Caco-2 (cell line): Measurements from ENCODE around the gene CROCC2. TPM values are rescaled to one million over a fixed set of nuclear protein-coding genes. Genes with fewer than 3 reads are reported as not detected.

Experiments used
- BruUV-seq: library from RNA; stranded (reverse); fragments of 400-500 nt; replicated peaks from 2 replicates; lab custom pipeline; 2021; lab: Mats Ljungman, UMichigan
- CTCF ChIA-PET: fragments of 300-600 bp; sonication (Branson Sonifier 250); formaldehyde crosslinking; loops from one replicate; lab custom pipeline; 2022; ENCODE audit warnings: antibody characterized with exemption; lab: Charles Lee
- POLR2A ChIA-PET: fragments of 300-600 bp; sonication (Branson Sonifier 250); formaldehyde crosslinking; loops from one replicate; lab custom pipeline; 2022; ENCODE audit warnings: antibody characterized with exemption; lab: Charles Lee
- DNase-seq, 2 experiments: peaks; one replicate each; pipeline versions ENCODE4 v3.0.0 to v3.0.0-alpha.2; 2020 to 2022
- H3K27me3 ChIP-seq: replicated peaks from 2 replicates; pipeline ENCODE4 v1.6.0; 2011; ENCODE audit warnings: low read length; ENCODE audit not compliant: control insufficient read depth, insufficient read depth
- H3K36me3 ChIP-seq: 2 replicates; pipeline ENCODE4 v1.5.1; 2011; ENCODE audit warnings: low read length; ENCODE audit not compliant: control insufficient read depth, insufficient read depth
- H3K4me1 ChIP-seq: fragments of 250-450 bp; sonication (Bioruptor Pico); 2 replicates; pipeline ENCODE4 v1.5.1; 2020; ENCODE audit warnings: mild to moderate bottlenecking
- H3K4me3 ChIP-seq: 2 replicates; pipeline ENCODE4 v1.5.1; 2011; ENCODE audit warnings: low read depth, mild to moderate bottlenecking, control low read depth, low read length
- H3K9me3 ChIP-seq: fragments of 250-450 bp; sonication (Bioruptor Pico); 2 replicates; pipeline ENCODE4 v1.5.1; 2020; ENCODE audit warnings: mild to moderate bottlenecking, moderate library complexity
- H3K27ac Mint-ChIP-seq: one replicate; pipeline ENCODE4 v1.8.0; 2022; ENCODE audit warnings: mixed read lengths; ENCODE audit not compliant: unreplicated experiment
- H3K27me3 Mint-ChIP-seq: one replicate; pipeline ENCODE4 v1.8.0; 2022; ENCODE audit warnings: mixed read lengths; ENCODE audit not compliant: insufficient read depth, unreplicated experiment
- H3K36me3 Mint-ChIP-seq: one replicate; pipeline ENCODE4 v1.8.0; 2022; ENCODE audit warnings: mild to moderate bottlenecking, mixed read lengths; ENCODE audit not compliant: insufficient read depth, unreplicated experiment
- H3K4me1 Mint-ChIP-seq: one replicate; pipeline ENCODE4 v1.8.0; 2022; ENCODE audit warnings: low read depth, mixed read lengths; ENCODE audit not compliant: unreplicated experiment
- H3K4me3 Mint-ChIP-seq: one replicate; pipeline ENCODE4 v1.8.0; 2022; ENCODE audit warnings: mild to moderate bottlenecking, moderate library complexity, mixed read lengths; ENCODE audit not compliant: unreplicated experiment
- H3K9me3 Mint-ChIP-seq: one replicate; pipeline ENCODE4 v1.8.0; 2022; ENCODE audit warnings: mixed read lengths; ENCODE audit not compliant: unreplicated experiment
- intact Hi-C: fragments of 100-400 bp; cut with micrococcal nuclease; formaldehyde crosslinking; loops from one replicate; pipeline ENCODE4 v1.10.0; 2022; ENCODE audit not compliant: unreplicated experiment
- total RNA-seq: library from RNA; stranded (reverse); gene quantifications from 2 replicates; pipeline ENCODE4 v1.2.3, GENCODE V29; 2022
- TF ChIP-seq, protein P1 (sequence below), 2 experiments: fragments of 200-600 bp in 1 of 2; IDR thresholded peaks; 1 replicate in 1 of 2; 2 replicates in 1 of 2; pipeline versions ENCODE4 v1.5.1 to v1.8.0; 2011 to 2022; ENCODE audit warnings: antibody characterized with exemption in 1 of 2, control low read depth in 1 of 2, inconsistent platforms in 1 of 2, low read depth in 1 of 2, low read length in 1 of 2, mild to moderate bottlenecking in 1 of 2, moderate library complexity in 1 of 2; ENCODE audit not compliant: insufficient read depth in 1 of 2, severe bottlenecking in 1 of 2, unreplicated experiment in 1 of 2

CROCC2 gene
- total RNA-seq, 1 experiment from 2014 or later: not detected

DNA sequence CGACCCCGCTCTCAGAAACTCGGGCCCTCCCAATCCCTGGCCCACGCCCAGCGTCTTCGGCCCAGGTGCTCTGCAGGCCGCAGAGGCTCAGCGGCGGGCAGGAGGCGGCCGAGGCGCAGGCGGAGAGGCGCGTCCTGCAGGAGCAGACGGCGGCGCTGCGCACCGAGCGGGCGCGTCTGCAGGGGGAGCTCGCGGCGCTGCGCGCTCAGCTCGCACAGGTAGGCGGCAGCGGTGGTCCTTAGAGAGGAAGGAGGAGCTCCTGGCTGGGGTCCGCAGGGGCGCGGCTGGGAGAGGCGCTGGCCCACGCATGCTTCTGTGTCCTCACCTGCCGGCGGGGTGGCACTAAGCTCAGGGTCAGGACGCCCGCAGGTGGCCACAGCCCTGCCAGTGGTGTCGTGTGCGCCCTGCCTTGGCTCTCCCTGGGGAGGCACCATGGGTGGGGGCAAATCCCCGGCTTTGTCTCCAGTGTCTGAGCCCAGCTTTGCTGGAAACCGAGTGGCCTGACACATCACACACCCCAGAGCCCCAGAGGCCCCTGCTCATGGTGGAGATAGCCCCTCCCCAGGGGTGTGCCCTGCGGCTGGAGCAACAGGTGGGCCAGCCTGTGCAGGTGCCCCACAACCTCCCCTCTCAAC is 77.3 kb downstream of the CROCC2 start:
- H3K27me3 ChIP-seq: no peaks in the 10 kb centered on the region
- DNase-seq: peak in 1 of 2 experiments; percentile 50
- Mint-ChIP-seq H3K27ac (no peak overlapping the region), H3K27me3 (no peaks in the 10 kb centered on the region), H3K36me3 (no peaks in the 10 kb centered on the region), H3K4me1 (no peaks in the 10 kb centered on the region), H3K4me3 (no peak overlapping the region), H3K9me3 (no peaks in the 10 kb centered on the region)
- H3K4me3 ChIP-seq: no peak overlapping the region
- TF ChIP-seq, protein P1, sequence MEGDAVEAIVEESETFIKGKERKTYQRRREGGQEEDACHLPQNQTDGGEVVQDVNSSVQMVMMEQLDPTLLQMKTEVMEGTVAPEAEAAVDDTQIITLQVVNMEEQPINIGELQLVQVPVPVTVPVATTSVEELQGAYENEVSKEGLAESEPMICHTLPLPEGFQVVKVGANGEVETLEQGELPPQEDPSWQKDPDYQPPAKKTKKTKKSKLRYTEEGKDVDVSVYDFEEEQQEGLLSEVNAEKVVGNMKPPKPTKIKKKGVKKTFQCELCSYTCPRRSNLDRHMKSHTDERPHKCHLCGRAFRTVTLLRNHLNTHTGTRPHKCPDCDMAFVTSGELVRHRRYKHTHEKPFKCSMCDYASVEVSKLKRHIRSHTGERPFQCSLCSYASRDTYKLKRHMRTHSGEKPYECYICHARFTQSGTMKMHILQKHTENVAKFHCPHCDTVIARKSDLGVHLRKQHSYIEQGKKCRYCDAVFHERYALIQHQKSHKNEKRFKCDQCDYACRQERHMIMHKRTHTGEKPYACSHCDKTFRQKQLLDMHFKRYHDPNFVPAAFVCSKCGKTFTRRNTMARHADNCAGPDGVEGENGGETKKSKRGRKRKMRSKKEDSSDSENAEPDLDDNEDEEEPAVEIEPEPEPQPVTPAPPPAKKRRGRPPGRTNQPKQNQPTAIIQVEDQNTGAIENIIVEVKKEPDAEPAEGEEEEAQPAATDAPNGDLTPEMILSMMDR (IDR thresholded peaks at IDR 0.05; ENCODE audit: insufficient read depth in 1 of 2, low read depth in 1 of 2, low read length in 1 of 2, severe bottlenecking in 1 of 2, unreplicated experiment in 1 of 2): peak; percentile 40 to 60
- no peaks in the 10 kb centered on the region for H3K36me3 ChIP-seq
- intact Hi-C loops: loop anchor here (10.0 kb wide), 1 partner anchor 89 kb away; the partner anchor contains the start of gene MAB21L4
- ChIA-PET POLR2A (no interaction called here), CTCF (interaction anchor here (0.6 to 1.0 kb wide), 2 partner anchors 87 to 143 kb away, joined by 3 to 5 read pairs; no protein-coding TSS in a partner anchor)
- no peaks in the 10 kb centered on the region for H3K4me1 ChIP-seq
- no TSS peak for BruUV-seq
- no peaks in the 10 kb centered on the region for H3K9me3 ChIP-seq

DNA sequence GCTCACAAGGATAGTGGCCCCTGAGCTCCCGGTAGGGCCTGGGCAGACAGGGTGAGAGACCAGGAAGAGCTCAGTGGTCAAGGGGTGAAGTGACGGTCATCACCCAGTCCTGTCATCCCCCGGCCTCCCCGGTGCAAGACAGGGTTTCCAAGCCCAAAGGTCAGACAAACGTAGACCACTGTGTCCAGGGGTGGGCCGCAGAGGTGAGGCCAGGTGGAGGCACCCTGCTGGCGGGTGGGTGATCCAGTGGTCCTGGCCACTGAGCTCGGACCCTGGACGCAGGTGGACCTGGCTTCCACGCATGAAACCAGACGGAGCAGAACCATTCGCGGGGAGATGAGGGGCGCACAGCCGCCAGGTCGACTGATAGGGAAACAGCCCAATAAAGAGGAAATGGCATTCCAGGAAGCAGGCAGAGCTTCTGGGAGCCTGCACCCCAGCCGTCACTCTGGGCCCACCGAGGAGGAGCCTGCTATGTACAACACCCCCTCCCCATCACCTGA is 77.9 kb downstream of the CROCC2 start:
- peak in 1 of 2 experiments; percentile 23 for DNase-seq
- Histone ChIP-seq H3K4me1 (no peaks in the 10 kb centered on the region), H3K36me3 (no peaks in the 10 kb centered on the region), H3K27me3 (no peaks in the 10 kb centered on the region), H3K9me3 (no peaks in the 10 kb centered on the region), H3K4me3 (no peak overlapping the region)
- no TSS peak for BruUV-seq
- no peak overlapping the region for H3K27ac Mint-ChIP-seq
- H3K36me3 Mint-ChIP-seq: no peaks in the 10 kb centered on the region
- H3K27me3 Mint-ChIP-seq: no peaks in the 10 kb centered on the region
- no peak overlapping the region for H3K4me3 Mint-ChIP-seq
- TF ChIP-seq, protein P1 (IDR thresholded peaks at IDR 0.05; ENCODE audit: insufficient read depth in 1 of 2, low read depth in 1 of 2, low read length in 1 of 2, severe bottlenecking in 1 of 2, unreplicated experiment in 1 of 2): no peak
- no peaks in the 10 kb centered on the region for H3K4me1 Mint-ChIP-seq
- intact Hi-C loops: loop anchor here (10.0 kb wide), 1 partner anchor 89 kb away; the partner anchor contains the start of gene MAB21L4
- CTCF ChIA-PET: interaction anchor here (0.6 to 1.0 kb wide), 2 partner anchors 87 to 144 kb away, joined by 3 to 5 read pairs; no protein-coding TSS in a partner anchor
- POLR2A ChIA-PET: no interaction called here
- no peaks in the 10 kb centered on the region for H3K9me3 Mint-ChIP-seq

- Mint-ChIP-seq H3K36me3 (no peaks in the 10 kb centered on the region), H3K9me3 (no peaks in the 10 kb centered on the region), H3K4me3 (no peak overlapping the region), H3K27ac (no peak overlapping the region), H3K27me3 (no peaks in the 10 kb centered on the region), H3K4me1 (no peaks in the 10 kb centered on the region)
- DNase-seq: no peak
- no peaks in the 10 kb centered on the region for H3K9me3 ChIP-seq
- H3K27me3 ChIP-seq: no peaks in the 10 kb centered on the region
- TF ChIP-seq, protein P1 (IDR thresholded peaks at IDR 0.05; ENCODE audit: insufficient read depth in 1 of 2, low read depth in 1 of 2, low read length in 1 of 2, severe bottlenecking in 1 of 2, unreplicated experiment in 1 of 2): no peak
- intact Hi-C loops: loop anchor here (10.0 kb wide), 1 partner anchor 91 kb away; the partner anchor contains the start of gene MAB21L4
- H3K36me3 ChIP-seq: no peaks in the 10 kb centered on the region
- ChIA-PET CTCF (interaction anchor here (1.3 kb wide), 1 partner anchor 135 kb away, joined by 4 read pairs; no protein-coding TSS in a partner anchor), POLR2A (no interaction called here)
- no peaks in the 10 kb centered on the region for H3K4me1 ChIP-seq
- BruUV-seq: no TSS peak
- H3K4me3 ChIP-seq: no peak overlapping the region
These were observed 80.0 kb downstream of the CROCC2 start for GRCh38 chr2:240985881-240986786.
